Placental pericyte (primary cell): Measurements from ENCODE around the gene ZBTB34. TPM values are rescaled to one million over a fixed set of nuclear protein-coding genes. Genes with fewer than 3 reads are reported as not detected.

Source experiments
- total RNA-seq: library from RNA; depleted of rRNA; stranded (reverse); fragments of >200 nt; gene quantifications from 2 replicates; pipeline ENCODE4 v1.2.3, GENCODE V29; 2012

ZBTB34 gene, protein sequence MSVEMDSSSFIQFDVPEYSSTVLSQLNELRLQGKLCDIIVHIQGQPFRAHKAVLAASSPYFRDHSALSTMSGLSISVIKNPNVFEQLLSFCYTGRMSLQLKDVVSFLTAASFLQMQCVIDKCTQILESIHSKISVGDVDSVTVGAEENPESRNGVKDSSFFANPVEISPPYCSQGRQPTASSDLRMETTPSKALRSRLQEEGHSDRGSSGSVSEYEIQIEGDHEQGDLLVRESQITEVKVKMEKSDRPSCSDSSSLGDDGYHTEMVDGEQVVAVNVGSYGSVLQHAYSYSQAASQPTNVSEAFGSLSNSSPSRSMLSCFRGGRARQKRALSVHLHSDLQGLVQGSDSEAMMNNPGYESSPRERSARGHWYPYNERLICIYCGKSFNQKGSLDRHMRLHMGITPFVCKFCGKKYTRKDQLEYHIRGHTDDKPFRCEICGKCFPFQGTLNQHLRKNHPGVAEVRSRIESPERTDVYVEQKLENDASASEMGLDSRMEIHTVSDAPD
- 9.7 and 10.9 TPM in 2 replicates for total RNA-seq

DNA sequence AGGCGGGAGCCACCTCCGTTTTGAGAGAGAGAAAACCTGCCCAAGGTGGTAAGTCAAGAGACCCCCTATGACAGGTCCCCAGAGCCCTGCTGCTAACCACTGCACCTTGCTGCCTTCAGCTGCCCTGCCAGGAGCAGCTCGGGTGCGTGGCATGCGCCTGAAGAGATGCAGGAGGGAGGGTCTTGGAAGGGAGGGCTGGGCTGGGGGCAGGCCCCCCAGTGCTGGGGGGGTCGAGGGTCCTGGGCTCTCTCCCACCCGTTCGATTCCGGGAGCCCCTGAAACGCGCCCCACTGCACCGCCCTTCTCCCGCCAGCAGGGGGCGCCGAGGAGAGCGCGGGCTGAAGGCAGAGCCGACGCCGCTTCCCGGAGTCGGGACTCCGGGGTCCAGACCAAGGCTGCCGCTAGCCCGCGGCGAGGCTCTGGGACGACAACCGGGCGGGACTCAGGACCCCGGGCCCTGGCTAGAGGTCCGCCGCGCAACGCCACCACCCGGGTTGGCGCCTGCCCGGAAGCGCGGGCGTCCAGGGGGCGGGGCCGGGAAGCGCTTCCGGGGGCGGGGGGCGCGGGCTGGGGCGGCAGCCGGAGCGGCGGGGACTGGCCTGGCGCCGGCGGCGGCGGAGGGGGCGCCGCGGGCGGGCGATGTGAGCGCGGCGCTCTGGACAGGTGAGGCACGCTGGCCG is at the start of gene ZBTB34:
Gene ZBTB34, plus strand, starts transcription at position 563 of the 680 bp plus-strand sequence. CDS start 18,761 bp downstream, outside the sequence.

DNA sequence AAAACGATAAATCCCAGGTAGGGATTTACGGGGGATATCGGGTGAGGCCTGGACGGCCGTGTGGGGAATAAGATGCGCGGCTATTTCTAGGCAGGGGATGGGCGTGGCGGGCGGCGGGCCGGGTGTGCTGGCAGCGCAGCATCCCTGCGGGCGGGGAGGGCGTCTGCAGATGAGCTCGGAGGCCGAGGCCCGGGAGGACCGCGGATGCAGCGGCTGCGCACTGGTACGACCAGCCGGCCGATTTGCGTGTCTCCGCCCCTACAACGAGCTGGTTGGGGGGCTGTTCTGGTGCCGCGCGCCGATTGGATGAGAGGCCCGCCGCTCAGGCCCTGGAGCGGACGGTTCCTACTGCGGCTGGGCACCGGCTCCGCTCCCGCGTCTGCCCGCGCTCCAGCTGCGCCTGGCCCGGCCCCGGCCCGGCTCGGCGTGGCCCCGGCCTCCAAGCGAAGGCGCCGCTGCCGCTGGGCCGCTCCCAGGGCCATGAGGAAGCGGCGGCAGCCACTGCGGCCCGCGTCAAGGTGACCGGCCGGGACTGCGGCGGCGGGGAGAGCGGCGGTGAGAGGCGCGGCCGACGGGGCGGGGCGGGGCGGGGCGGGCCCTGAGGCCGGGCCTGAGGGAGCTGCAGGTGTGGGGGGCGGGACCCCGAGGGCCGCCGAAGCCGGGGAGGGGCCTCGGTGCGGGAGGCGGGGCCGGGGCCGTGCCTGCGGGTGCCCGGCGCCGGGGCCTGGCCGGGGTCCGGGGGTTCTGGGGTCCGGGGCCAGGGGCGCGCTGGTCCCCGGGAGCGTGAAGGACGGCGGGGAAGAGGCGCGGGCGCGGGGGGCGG is 54.2 kb downstream of the ZBTB34 start, which contains the start of gene RALGPS1:
Gene RALGPS1, plus strand, starts transcription at position 325 of the 823 bp plus-strand sequence. CDS start 47,508 bp downstream, outside the sequence.

Other genes with a start within 250 kb of the ZBTB34 start
- not detected in 2 replicates for gene LMX1B, start 246.7 kb upstream of the ZBTB34 start, total RNA-seq
- 10.9 and 14.7 TPM in 2 replicates for gene ZBTB43, start 55.6 kb upstream of the ZBTB34 start, total RNA-seq
- gene RALGPS1, start 54.1 kb downstream of the ZBTB34 start, total RNA-seq: 0.88 and 1.0 TPM in 2 replicates